SH-SY5Y (cell line): ENCODE measurements around the gene TEX13A.

Source experiments
- GATA2 ChIP-seq: IDR thresholded peaks from 2 replicates; pipeline ENCODE4 v1.6.1; 2011; ENCODE audit warnings: mild to moderate bottlenecking, low read depth, low read length
- GATA3 ChIP-seq: IDR thresholded peaks from 2 replicates; pipeline ENCODE4 v1.6.1; 2011; ENCODE audit warnings: low read depth, mild to moderate bottlenecking, low read length, moderate library complexity

DNA sequence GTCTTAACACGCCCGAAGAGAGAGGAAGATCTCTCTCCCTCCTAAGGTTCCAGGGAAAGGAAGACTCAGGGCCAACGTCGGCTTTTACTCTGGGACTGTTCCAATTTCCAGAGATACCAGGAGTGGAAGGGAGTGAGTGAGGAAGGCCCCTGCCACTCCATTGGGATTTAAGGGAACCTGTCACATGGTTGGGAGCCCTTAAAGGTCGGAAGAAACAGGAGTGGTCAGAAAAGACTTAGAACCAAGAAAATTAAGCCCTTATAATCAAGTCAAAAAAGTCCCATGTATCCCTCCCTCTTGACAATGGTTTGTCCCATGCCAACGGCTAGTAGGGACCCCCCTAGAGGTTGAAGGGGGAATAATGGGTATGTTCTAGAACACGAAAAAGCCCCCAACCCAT lies at the start of gene TEX13A:
- TF ChIP-seq GATA2 (no peak), GATA3 (no peak)
